K562 (cell line): ENCODE results near the gene NR1H2. TPM values are rescaled to one million over a fixed set of nuclear protein-coding genes. Genes with fewer than 3 reads are reported as not detected.
A peak's percentile ranks its signal among the peaks of the same experiment; 100 is the strongest.
"Not testable (repeated sequence)": the region's sequence is repeated elsewhere in the genome, so short reads cannot be mapped to it uniquely, and the experiment has no call there.

Source experiments
- ATAC-seq: fragments of 200-7000 bp; cut with Tn5 transposase; 3 replicates; pipeline ENCODE4 v1.9.1; 2020; ENCODE audit warnings: moderate library complexity
- BruUV-seq: library from RNA; stranded (reverse); fragments of 400-500 nt; replicated peaks from 2 replicates; lab custom pipeline; 2021; lab: Mats Ljungman, UMichigan
- CTCF ChIA-PET: fragments of 300-600 bp; formaldehyde crosslinking; extraction: SDS; loops from one replicate; lab custom pipeline; 2021; ENCODE audit warnings: low intra/inter-chr PET ratio; lab: Yijun Ruan, JAX
- POLR2A ChIA-PET: fragments of 300-600, 350-650 bp; sonication (Branson Sonifier 250); formaldehyde crosslinking; extraction: SDS; loops from one replicate; lab custom pipeline; 2021; ENCODE audit warnings: antibody characterized with exemption, inconsistent platforms; lab: Yijun Ruan, JAX
- DNase-seq, 4 experiments: peaks; one replicate each; pipeline versions ENCODE4 v3.0.0 to v3.0.0-alpha.2; 2011 to 2018; ENCODE audit warnings: low spot score in 3 of 4, mixed read lengths in 3 of 4; ENCODE audit errors: extremely low read depth in 1 of 4
- FAIRE-seq: peaks from 2 replicates; lab custom pipeline; 2011; peaks lifted over from hg19 to GRCh38; lab: Jason Lieb, UNC
- H2AFZ ChIP-seq: 2 replicates; pipeline ENCODE4 v1.6.0; 2011; ENCODE audit warnings: low read depth, low read length, control low read depth, inconsistent platforms
- H3K27ac ChIP-seq: fragments of 200-600 bp; 3 replicates; pipeline ENCODE4 v1.8.0; 2011; ENCODE audit warnings: low read depth, mild to moderate bottlenecking, control low read depth, inconsistent platforms, low read length, moderate library complexity, mixed read lengths; ENCODE audit errors: extremely low read depth
- H3K27me3 ChIP-seq, 2 experiments: fragments of 300-600 bp in 1 of 2; 2 replicates in 1 of 2; 3 replicates in 1 of 2; pipeline versions ENCODE4 v1.6.0 to v1.8.0; 2011; ENCODE audit warnings: inconsistent platforms in 2 of 2, low read length in 2 of 2, mild to moderate bottlenecking in 1 of 2, mixed read lengths in 1 of 2, moderate library complexity in 1 of 2; ENCODE audit not compliant: control insufficient read depth in 2 of 2, insufficient read depth in 2 of 2
- H3K36me3 ChIP-seq: fragments of 300-600 bp; 3 replicates; pipeline ENCODE4 v1.8.0; 2011; ENCODE audit warnings: mild to moderate bottlenecking, low read length, inconsistent platforms; ENCODE audit not compliant: control insufficient read depth, insufficient read depth
- H3K4me1 ChIP-seq, 2 experiments: fragments of 200-600 bp in 1 of 2; replicated peaks in 1 of 2; 2 replicates in 1 of 2; 3 replicates in 1 of 2; pipeline versions ENCODE4 v1.5.1 to v1.8.0; 2011; ENCODE audit warnings: inconsistent platforms in 2 of 2, low read length in 2 of 2, mild to moderate bottlenecking in 1 of 2, mixed read lengths in 1 of 2, moderate library complexity in 1 of 2; ENCODE audit not compliant: control insufficient read depth in 2 of 2, insufficient read depth in 2 of 2
- H3K4me2 ChIP-seq: 2 replicates; pipeline ENCODE4 v1.6.1; 2011; ENCODE audit warnings: low read length, control low read depth, inconsistent platforms, mixed read lengths; ENCODE audit not compliant: insufficient read depth
- H3K4me3 ChIP-seq: fragments of 200-600 bp; sonication (generic), shearing (Covaris generic); 2 replicates; pipeline ENCODE4 v1.5.1; 2016; ENCODE audit warnings: control low read depth, inconsistent platforms
- H3K79me2 ChIP-seq: fragments of 200-600 bp; 3 replicates; pipeline ENCODE4 v1.8.0; 2011; ENCODE audit warnings: low read length, inconsistent platforms; ENCODE audit not compliant: control insufficient read depth, insufficient read depth
- H3K9ac ChIP-seq, 2 experiments: 2 replicates each; pipeline versions ENCODE4 v1.6.0 to v1.6.1; 2011; ENCODE audit warnings: low read depth in 2 of 2, low read length in 2 of 2, control low read depth in 1 of 2, inconsistent platforms in 1 of 2, mild to moderate bottlenecking in 1 of 2, mixed read lengths in 1 of 2; ENCODE audit not compliant: insufficient read depth in 1 of 2
- H3K9me1 ChIP-seq: one replicate; pipeline ENCODE4 v1.6.0; 2011; ENCODE audit warnings: inconsistent platforms, mild to moderate bottlenecking, low read length, moderate library complexity; ENCODE audit not compliant: control insufficient read depth, insufficient read depth
- H3K9me3 ChIP-seq: replicated peaks from 2 replicates; pipeline ENCODE4 v1.5.1; 2011; ENCODE audit warnings: low read depth, low read length, inconsistent platforms; ENCODE audit not compliant: control insufficient read depth, insufficient read depth
- H4K20me1 ChIP-seq: replicated peaks from 2 replicates; pipeline ENCODE4 v1.6.1; 2011; ENCODE audit warnings: low read length, inconsistent platforms, mixed read lengths; ENCODE audit not compliant: control insufficient read depth, insufficient read depth
- CEBPB ChIP-seq: fragments of 450-650 bp; IDR thresholded peaks from 2 replicates; pipeline ENCODE4 v1.6.1; 2016; ENCODE audit warnings: missing genetic modification characterization, missing compliant biosample characterization
- WGBS: fragments of 100-300 bp; shearing (Covaris generic); methylation state at CpG from one replicate; pipeline ENCODE4 v1.1.6; 2016; ENCODE audit warnings: low coverage, mixed read lengths; ENCODE audit not compliant: insufficient coverage; ENCODE audit errors: missing lambda C conversion rate; 5-methylcytosine and 5-hydroxymethylcytosine counted together
- in situ Hi-C: fragments of 300-500 bp; cut with MboI; formaldehyde crosslinking; loops from 4 replicates; pipeline ENCODE4 v1.15.0; 2018; ENCODE audit warnings: inconsistent platforms, mixed read lengths
- intact Hi-C: fragments of 100-400 bp; cut with micrococcal nuclease; formaldehyde crosslinking; loops from 2 replicates; pipeline ENCODE4 v1.14.2; 2022
- polyA plus RNA-seq, 8 experiments: library from polyadenylated mRNA; depleted of rRNA in 4 of 8; stranded (reverse) in 5 of 8; unstranded in 3 of 8; fragments of >200 nt; fragmentation: Nextera tagmentation in 2 of 8; fragmentation: Illumina TruSeq in 1 of 8; extraction: Ambion mirVana in 2 of 8; extraction: Trizol in 1 of 8; gene quantifications; 2 replicates each; pipeline versions ENCODE4 v1.2.1 to v1.2.3, GENCODE V29; 2011 to 2014; ENCODE audit warnings: inconsistent platforms in 1 of 8, missing spikeins in 1 of 8
- total RNA-seq, 7 experiments: library from RNA; depleted of rRNA in 6 of 7; stranded (reverse); fragments of >200 nt in 6 of 7; fragmentation: Illumina TruSeq in 2 of 7; extraction: Trizol in 2 of 7; gene quantifications; 2 replicates each; pipeline versions ENCODE4 v1.2.1 to v1.2.3, GENCODE V29; 2011 to 2021; ENCODE audit warnings: low replicate concordance in 1 of 7
- TF ChIP-seq, protein P1 (sequence below): fragments of 250-450 bp; sonication (Bioruptor Pico); IDR thresholded peaks from 2 replicates; pipeline ENCODE4 v1.4.0; 2020; ENCODE audit warnings: mild to moderate bottlenecking, moderate library complexity
- TF ChIP-seq, protein P2 (sequence below), 3 experiments: IDR thresholded peaks in 2 of 3; conservative IDR thresholded peaks in 1 of 3; 2 replicates each; pipeline ENCODE4 v1.5.1; 2011 to 2012; ENCODE audit warnings: low read length in 3 of 3, mild to moderate bottlenecking in 3 of 3, control low read depth in 2 of 3, improper control_type of control experiment in 1 of 3, inconsistent platforms in 1 of 3, low read depth in 1 of 3, mixed read lengths in 1 of 3, moderate library complexity in 1 of 3; ENCODE audit not compliant: insufficient read depth in 2 of 3

The NR1H2 gene
- total and polyA plus RNA-seq, 9 of the 15 experiments (the other 6 are each of a cell fraction or from before 2014, with no cell fraction given), result 0.11 to 73.8 (median 24.0) TPM

DNA sequence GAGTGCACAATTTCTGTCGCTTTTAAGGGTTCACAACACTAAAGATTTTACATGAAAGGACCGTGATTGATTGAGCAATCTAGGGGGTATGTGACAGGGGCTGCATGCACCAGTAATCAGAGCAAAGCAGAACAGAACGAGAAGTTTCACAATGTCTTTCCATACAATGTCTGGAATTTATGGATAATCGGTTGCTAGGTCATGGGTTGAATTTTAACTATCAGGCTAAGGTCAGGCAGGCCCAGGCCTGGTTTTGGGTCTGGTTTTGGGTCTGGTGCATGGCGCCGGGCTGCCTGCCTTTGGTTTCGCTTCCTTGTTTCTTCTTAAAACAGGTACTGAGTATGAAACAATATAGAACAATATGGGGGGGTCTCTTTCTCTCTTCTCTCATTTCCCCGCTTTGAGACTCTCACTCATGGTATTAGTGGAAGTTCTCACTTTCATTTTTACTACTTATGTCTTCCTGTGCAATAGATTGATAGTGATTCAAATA lies 29.1 kb upstream of the NR1H2 start:
- H4K20me1 ChIP-seq, H3K9ac ChIP-seq, H3K27me3 ChIP-seq, CTCF ChIA-PET, H3K9me1 ChIP-seq, DNase-seq, ATAC-seq, H3K4me3 ChIP-seq, BruUV-seq, in situ Hi-C loops, FAIRE-seq, H3K9me3 ChIP-seq, H2AFZ ChIP-seq, H3K36me3 ChIP-seq, H3K4me2 ChIP-seq, H3K79me2 ChIP-seq, H3K27ac ChIP-seq: not testable (repeated sequence)
- peak; percentile 43; the same call in 1 of the 2 replicates for TF ChIP-seq CEBPB (tag)
- H3K4me1 ChIP-seq, result peaks cover 8 to 10% of the 10 kb centered on the region in 2 experiments; a peak in 3 of 5 replicates
- intact Hi-C loops, result loop anchor here (5.0 kb wide), 1 partner anchor 85 kb away; no protein-coding TSS in a partner anchor
- POLR2A ChIA-PET, result interaction anchor here (0.7 to 1.1 kb wide), 3 partner anchors 10 to 28 kb away, joined by 3 to 4 read pairs (median 3); partner anchors contain the start of gene KCNC3
- WGBS, result 59% methylated on average over 8 of the region's 8 CpGs

DNA sequence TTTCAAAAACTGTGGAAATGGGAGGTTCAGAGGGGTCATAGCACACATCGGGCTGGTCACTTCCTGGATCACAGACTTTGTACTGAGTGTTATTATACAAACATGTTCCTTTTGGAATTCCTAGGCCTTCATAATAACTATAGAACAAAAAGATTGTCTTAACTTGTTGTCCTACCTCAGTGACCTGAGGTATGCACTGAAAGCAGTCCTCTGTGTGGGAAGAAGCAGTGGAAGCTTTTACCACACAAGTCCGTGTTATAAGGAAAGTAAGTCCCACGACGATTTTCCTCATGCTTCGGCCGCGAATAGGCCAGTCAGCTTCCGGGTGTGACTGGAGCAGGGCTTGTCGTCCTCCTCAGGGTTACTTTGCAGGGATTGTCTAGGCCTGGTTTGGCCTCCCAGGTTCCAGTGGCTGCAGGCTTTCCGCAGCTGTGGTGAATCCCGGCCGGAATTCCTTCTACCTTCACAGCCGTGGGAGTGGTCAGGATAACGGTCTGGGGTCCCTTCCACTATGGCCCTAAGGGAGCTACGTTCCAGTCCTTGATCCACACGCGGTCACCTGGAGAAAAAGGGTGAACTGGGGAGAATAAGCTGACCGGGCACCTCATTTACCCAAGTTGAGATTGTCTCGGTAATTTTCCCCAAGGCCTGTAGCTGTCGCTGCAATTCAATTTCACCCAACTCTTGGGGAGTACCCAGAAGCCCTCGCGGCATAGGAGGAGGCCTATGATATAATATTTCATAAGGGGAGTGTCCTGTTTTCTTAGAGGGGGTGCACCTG lies 26.8 kb upstream of the NR1H2 start:
- H3K27me3 ChIP-seq, result no peaks in the 10 kb centered on the region
- ATAC-seq, result peak; percentile 31; the same call in 1 of the 3 replicates
- H3K9me1 ChIP-seq, result no peaks in the 10 kb centered on the region
- H3K4me2 ChIP-seq, result no peak overlapping the region
- FAIRE-seq, result no peak
- in situ Hi-C loops (loop anchor here (10.0 kb wide), 1 partner anchor 435 kb away; no protein-coding TSS in a partner anchor), intact Hi-C loops (loop anchor here (5.0 kb wide), 1 partner anchor 87 kb away; no protein-coding TSS in a partner anchor)
- H2AFZ ChIP-seq, result peak overlapping the region; percentile 24; the same call in 1 of the 2 replicates
- no peaks in the 10 kb centered on the region for H3K9me3 ChIP-seq
- WGBS, result 83% methylated on average over 22 of the region's 22 CpGs
- no TSS peak for BruUV-seq
- H3K79me2 ChIP-seq, result no peaks in the 10 kb centered on the region
- TF ChIP-seq, protein P1, sequence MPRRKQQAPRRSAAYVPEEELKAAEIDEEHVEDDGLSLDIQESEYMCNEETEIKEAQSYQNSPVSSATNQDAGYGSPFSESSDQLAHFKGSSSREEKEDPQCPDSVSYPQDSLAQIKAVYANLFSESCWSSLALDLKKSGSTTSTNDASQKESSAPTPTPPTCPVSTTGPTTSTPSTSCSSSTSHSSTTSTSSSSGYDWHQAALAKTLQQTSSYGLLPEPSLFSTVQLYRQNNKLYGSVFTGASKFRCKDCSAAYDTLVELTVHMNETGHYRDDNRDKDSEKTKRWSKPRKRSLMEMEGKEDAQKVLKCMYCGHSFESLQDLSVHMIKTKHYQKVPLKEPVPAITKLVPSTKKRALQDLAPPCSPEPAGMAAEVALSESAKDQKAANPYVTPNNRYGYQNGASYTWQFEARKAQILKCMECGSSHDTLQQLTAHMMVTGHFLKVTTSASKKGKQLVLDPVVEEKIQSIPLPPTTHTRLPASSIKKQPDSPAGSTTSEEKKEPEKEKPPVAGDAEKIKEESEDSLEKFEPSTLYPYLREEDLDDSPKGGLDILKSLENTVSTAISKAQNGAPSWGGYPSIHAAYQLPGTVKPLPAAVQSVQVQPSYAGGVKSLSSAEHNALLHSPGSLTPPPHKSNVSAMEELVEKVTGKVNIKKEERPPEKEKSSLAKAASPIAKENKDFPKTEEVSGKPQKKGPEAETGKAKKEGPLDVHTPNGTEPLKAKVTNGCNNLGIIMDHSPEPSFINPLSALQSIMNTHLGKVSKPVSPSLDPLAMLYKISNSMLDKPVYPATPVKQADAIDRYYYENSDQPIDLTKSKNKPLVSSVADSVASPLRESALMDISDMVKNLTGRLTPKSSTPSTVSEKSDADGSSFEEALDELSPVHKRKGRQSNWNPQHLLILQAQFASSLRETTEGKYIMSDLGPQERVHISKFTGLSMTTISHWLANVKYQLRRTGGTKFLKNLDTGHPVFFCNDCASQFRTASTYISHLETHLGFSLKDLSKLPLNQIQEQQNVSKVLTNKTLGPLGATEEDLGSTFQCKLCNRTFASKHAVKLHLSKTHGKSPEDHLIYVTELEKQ (CRISPR knock-in tag), result no peak
- TF ChIP-seq, protein P2, sequence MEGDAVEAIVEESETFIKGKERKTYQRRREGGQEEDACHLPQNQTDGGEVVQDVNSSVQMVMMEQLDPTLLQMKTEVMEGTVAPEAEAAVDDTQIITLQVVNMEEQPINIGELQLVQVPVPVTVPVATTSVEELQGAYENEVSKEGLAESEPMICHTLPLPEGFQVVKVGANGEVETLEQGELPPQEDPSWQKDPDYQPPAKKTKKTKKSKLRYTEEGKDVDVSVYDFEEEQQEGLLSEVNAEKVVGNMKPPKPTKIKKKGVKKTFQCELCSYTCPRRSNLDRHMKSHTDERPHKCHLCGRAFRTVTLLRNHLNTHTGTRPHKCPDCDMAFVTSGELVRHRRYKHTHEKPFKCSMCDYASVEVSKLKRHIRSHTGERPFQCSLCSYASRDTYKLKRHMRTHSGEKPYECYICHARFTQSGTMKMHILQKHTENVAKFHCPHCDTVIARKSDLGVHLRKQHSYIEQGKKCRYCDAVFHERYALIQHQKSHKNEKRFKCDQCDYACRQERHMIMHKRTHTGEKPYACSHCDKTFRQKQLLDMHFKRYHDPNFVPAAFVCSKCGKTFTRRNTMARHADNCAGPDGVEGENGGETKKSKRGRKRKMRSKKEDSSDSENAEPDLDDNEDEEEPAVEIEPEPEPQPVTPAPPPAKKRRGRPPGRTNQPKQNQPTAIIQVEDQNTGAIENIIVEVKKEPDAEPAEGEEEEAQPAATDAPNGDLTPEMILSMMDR (IDR thresholded peaks at IDR 0.05 in 2 of 3, conservative IDR thresholded peaks at IDR 0.05 in 1 of 3; ENCODE audit: insufficient read depth in 2 of 3, low read depth in 1 of 3, low read length in 3 of 3), result 0 out of 6 replicates have a peak, but pooled peaks of 1 of the 3 experiments have one; percentile 2
- H3K4me1 ChIP-seq, result peaks cover 8 to 10% of the 10 kb centered on the region in 2 experiments; a peak in 3 of 5 replicates
- H3K9ac ChIP-seq, result peak overlapping the region in 1 of 2 experiments; percentile 28; a peak in 1 of 4 replicates
- H4K20me1 ChIP-seq, result no peaks in the 10 kb centered on the region
- no peak overlapping the region for H3K4me3 ChIP-seq
- H3K27ac ChIP-seq, result no peak overlapping the region
- POLR2A ChIA-PET, result interaction anchor here (1.1 kb wide), 1 partner anchor 14 kb away, joined by 3 read pairs; no protein-coding TSS in a partner anchor
- DNase-seq, result no peak
- no peaks in the 10 kb centered on the region for H3K36me3 ChIP-seq
- CTCF ChIA-PET, result interaction anchor here (1.6 kb wide), 1 partner anchor 202 kb away, joined by 4 read pairs; no protein-coding TSS in a partner anchor
